Astrocyte of the cerebellum (primary cell): ENCODE data around the gene SUV39H2.

Source experiments
- DNase-seq: peaks from one replicate; pipeline ENCODE4 v3.0.0-alpha.2; 2011; ENCODE audit warnings: low read depth
- H3K4me3 ChIP-seq: 2 replicates; pipeline ENCODE4 v1.5.1; 2011; ENCODE audit warnings: mild to moderate bottlenecking, low read depth, low read length, moderate library complexity
- CTCF ChIP-seq: IDR thresholded peaks from 2 replicates; pipeline ENCODE4 v1.5.1; 2012; ENCODE audit warnings: low read length, low read depth, moderate library complexity, mild to moderate bottlenecking; ENCODE audit errors: missing control alignments
- in situ Hi-C: cut with HindIII; loops from 2 replicates; pipeline ENCODE4 v1.10.0; 2017; ENCODE audit warnings: low sequenced_read_pairs

SUV39H2 gene

DNA sequence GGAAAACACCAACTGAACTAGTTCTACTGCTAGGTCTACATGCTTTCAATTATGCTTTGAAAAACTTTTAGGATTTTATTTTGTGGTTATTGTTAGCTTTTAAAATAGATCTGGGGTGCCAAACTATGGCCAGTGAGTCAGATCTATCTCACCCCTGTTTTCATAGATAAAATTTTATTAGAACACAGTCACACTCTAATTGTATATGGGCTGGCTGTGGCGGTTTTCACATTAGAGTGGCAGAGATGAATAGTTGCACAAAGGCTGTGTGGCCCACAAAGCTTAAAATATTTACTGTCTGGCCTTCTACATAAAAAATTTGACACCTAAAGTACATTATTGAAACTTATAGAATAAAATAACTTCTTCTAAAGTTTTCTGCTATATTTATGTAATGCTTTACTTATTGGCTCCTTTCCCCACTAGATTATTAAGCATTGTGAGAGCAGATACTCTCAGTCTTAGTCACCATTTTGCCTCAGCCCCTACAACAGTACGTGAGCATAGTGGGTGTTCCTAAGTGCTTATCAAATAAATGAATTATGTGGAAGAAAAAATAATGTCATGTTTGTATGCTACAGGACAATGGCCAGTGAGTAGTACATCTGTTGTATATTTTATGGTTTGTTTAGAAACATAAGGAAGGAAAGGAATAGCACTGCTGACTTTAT lies 5.4 kb upstream of the SUV39H2 start:
- DNase-seq, result peak; percentile 26
- H3K4me3 ChIP-seq, result no peak overlapping the region
- in situ Hi-C loops, result no loop called here
- no peak for TF ChIP-seq CTCF

DNA sequence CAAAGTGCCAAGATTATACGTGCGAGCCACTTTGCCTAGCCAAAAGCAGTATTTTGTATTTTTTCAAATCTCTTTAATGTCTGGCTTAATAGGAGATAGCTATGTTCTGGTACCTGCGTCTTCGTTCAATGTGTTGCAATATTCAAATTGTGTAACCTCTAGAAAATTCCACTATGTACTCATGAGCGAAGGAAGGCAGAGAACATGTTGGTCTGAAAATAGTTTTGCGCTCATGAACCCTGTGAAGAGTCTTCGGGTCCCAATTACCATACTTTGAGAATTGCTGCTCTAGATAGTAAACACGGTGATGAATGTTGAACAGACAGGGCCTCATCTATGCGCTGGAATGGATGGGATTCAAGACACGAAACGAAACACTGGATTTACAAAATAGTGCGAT lies 2.7 kb upstream of the SUV39H2 start:
- no peak for DNase-seq
- in situ Hi-C loops, result no loop called here
- H3K4me3 ChIP-seq, result no peak overlapping the region
- no peak for TF ChIP-seq CTCF

- TF ChIP-seq CTCF, result no peak
- peak overlapping the region; percentile 97 for H3K4me3 ChIP-seq
- no peak for DNase-seq
- in situ Hi-C loops, result no loop called here
These were observed 1.9 kb upstream of the SUV39H2 start for GRCh38 chr10:14876764-14877163.

- DNase-seq, result no peak
- TF ChIP-seq CTCF, result no peak
- in situ Hi-C loops, result no loop called here
- peak overlapping the region; percentile 97 for H3K4me3 ChIP-seq
These were observed 660 bp downstream of the SUV39H2 start for GRCh38 chr10:14879124-14879927.

DNA sequence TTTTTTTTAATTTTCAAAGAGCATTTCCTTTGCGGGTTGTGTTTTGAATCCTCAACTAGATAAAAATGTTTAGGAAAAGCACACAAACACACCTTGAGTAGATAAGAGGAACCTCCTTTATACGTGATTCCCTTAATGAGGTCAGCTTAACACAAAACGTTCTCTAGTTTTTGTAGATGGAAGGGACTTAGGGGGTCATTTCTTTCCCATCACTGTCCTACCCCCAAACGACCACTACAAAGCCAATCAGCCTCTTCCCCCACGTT lies 1.2 kb downstream of the SUV39H2 start:
- in situ Hi-C loops, result no loop called here
- TF ChIP-seq CTCF, result no peak
- H3K4me3 ChIP-seq, result peak overlapping the region; percentile 97
- no peak for DNase-seq

DNA sequence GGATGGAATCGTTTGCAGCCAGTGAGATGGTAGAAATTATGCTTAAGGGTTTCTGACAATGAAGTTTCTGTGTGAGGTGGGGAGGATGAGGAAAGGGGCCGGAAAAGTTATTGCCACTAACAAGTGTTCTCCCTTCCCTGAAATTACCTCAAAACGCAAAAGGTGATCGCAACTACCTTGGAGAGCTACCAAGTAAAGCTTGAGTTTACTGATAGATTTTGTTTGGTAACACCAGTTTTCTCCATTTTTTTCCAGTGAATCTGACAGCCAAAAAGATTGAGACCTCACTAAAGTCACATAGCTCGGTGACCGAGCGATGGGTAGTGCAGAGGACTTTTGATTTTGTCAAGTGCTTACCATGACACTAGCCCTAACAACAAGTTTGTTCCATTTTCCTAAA lies 1.6 kb downstream of the SUV39H2 start:
- TF ChIP-seq CTCF, result no peak
- no peak for DNase-seq
- in situ Hi-C loops, result no loop called here
- peak overlapping the region; percentile 97 for H3K4me3 ChIP-seq
